Panc1 (cell line): ENCODE data around the gene OSTF1.

Source experiments
- CTCF ChIP-seq: fragments of 450-650 bp; IDR thresholded peaks from 2 replicates; pipeline ENCODE4 v1.5.1; 2017; ENCODE audit warnings: mild to moderate bottlenecking
- REST ChIP-seq, 2 experiments: IDR thresholded peaks; 2 replicates each; pipeline ENCODE4 v1.6.1; 2011 to 2012; ENCODE audit warnings: low read depth in 2 of 2, control low read depth in 1 of 2, low read length in 1 of 2, mild to moderate bottlenecking in 1 of 2, moderate library complexity in 1 of 2; ENCODE audit not compliant: insufficient read depth in 1 of 2
- SIN3A ChIP-seq: IDR thresholded peaks from 2 replicates; pipeline ENCODE4 v1.6.1; 2012; ENCODE audit warnings: low read depth, mild to moderate bottlenecking, low read length, moderate library complexity, borderline replicate concordance; ENCODE audit not compliant: insufficient read depth
- TCF7L2 ChIP-seq: IDR thresholded peaks from 2 replicates; pipeline ENCODE4 v1.6.1; 2011; ENCODE audit warnings: mild to moderate bottlenecking, low read depth, low read length, inconsistent platforms

- TF ChIP-seq CTCF = no peak
- no peak for TF ChIP-seq SIN3A
- no peak for TF ChIP-seq TCF7L2
- no peak for TF ChIP-seq REST (IDR thresholded peaks at IDR 0.05; ENCODE audit: insufficient read depth in 1 of 2, low read depth in 2 of 2, low read length in 1 of 2)
These were observed 28.0 kb downstream of the OSTF1 start for GRCh38 chr9:75116306-75116705.
